ENCODE results near the gene CEP350.
"Not testable (repeated sequence)": the region's sequence is repeated elsewhere in the genome, so short reads cannot be mapped to it uniquely, and the experiment has no call there.

Gene CEP350

GRCh38 chr1:180131510-180131909 is 176.9 kb downstream of the CEP350 start:
- no peak for DNase-seq (ENCODE audit: low spot score)

GRCh38 chr1:180133193-180133592 is 178.6 kb downstream of the CEP350 start:
- DNase-seq (ENCODE audit: low spot score) = no peak

GRCh38 chr1:180133688-180134087 is 179.1 kb downstream of the CEP350 start:
- not testable (repeated sequence) for DNase-seq (ENCODE audit: low spot score)

GRCh38 chr1:180135535-180135934 is 180.9 kb downstream of the CEP350 start:
- no peak for DNase-seq (ENCODE audit: low spot score)

GRCh38 chr1:180136331-180136967 is 181.8 kb downstream of the CEP350 start:
- no peak for DNase-seq (ENCODE audit: low spot score)

GRCh38 chr1:180136968-180137356 is 182.4 kb downstream of the CEP350 start:
- no peak for DNase-seq (ENCODE audit: low spot score)

- no peak for DNase-seq (ENCODE audit: low spot score)
These were observed 183.2 kb downstream of the CEP350 start for GRCh38 chr1:180137776-180138175.

- DNase-seq (ENCODE audit: low spot score) = no peak
These were observed 186.8 kb downstream of the CEP350 start for GRCh38 chr1:180141381-180141934.

- no peak for DNase-seq (ENCODE audit: low spot score)
These were observed 188.7 kb downstream of the CEP350 start for GRCh38 chr1:180143359-180143758.

- DNase-seq (ENCODE audit: low spot score) = no peak
These were observed 190.2 kb downstream of the CEP350 start for GRCh38 chr1:180144659-180145357.

- DNase-seq (ENCODE audit: low spot score) = no peak
These were observed 190.8 kb downstream of the CEP350 start for GRCh38 chr1:180145446-180145845.

- DNase-seq (ENCODE audit: low spot score) = no peak
These were observed 196.4 kb downstream of the CEP350 start for GRCh38 chr1:180150982-180151381.

GRCh38 chr1:180151508-180151907 is 196.9 kb downstream of the CEP350 start:
- no peak for DNase-seq (ENCODE audit: low spot score)

- DNase-seq (ENCODE audit: low spot score) = no peak
These were observed 198.0 kb downstream of the CEP350 start for GRCh38 chr1:180152588-180152987.

- no peak for DNase-seq (ENCODE audit: low spot score)
These were observed 198.4 kb downstream of the CEP350 start for GRCh38 chr1:180153032-180153431.

- DNase-seq (ENCODE audit: low spot score) = no peak
These were observed 199.4 kb downstream of the CEP350 start for GRCh38 chr1:180154003-180154324.

- peak; percentile 86 for DNase-seq (ENCODE audit: low spot score)
These were observed 199.9 kb downstream of the CEP350 start, which contains the start of gene QSOX1 for GRCh38 chr1:180154325-180155181. QSOX1 (plus strand) TSS chr1:180154869; CDS start chr1:180154908, 39 bp downstream.

GRCh38 chr1:180155182-180155682 is 200.6 kb downstream of the CEP350 start:
- no peak for DNase-seq (ENCODE audit: low spot score)

GRCh38 chr1:180156201-180156600 is 201.6 kb downstream of the CEP350 start:
- no peak for DNase-seq (ENCODE audit: low spot score)

GRCh38 chr1:180156631-180157091 is 202.1 kb downstream of the CEP350 start:
- no peak for DNase-seq (ENCODE audit: low spot score)

GRCh38 chr1:180157108-180157507 is 202.5 kb downstream of the CEP350 start:
- DNase-seq (ENCODE audit: low spot score) = no peak

- DNase-seq (ENCODE audit: low spot score) = peak; percentile 79
These were observed 203.0 kb downstream of the CEP350 start for GRCh38 chr1:180157576-180158057.
